ENCODE results near the gene SNX1. TPM values are rescaled to one million over a fixed set of nuclear protein-coding genes. Genes with fewer than 3 reads are reported as not detected.

Gene SNX1
- total and polyA plus RNA-seq, 2 donors (not counting 1 experiment from before 2014, with no cell fraction given): 42.9 to 95.7 TPM

- H3K27ac ChIP-seq (ENCODE audit: insufficient read depth, low read length): no peak overlapping the region
- peaks cover 17% of the 10 kb centered on the region for H3K4me1 ChIP-seq (ENCODE audit: control insufficient read depth, extremely low read depth, insufficient read depth, low read length)
- no peaks in the 10 kb centered on the region for H4K20me1 ChIP-seq (ENCODE audit: control insufficient read depth, extremely low read depth, insufficient read depth, low read length)
- H2AFZ ChIP-seq (ENCODE audit: low read length): no peak overlapping the region
- no peak for DNase-seq (ENCODE audit: low read depth in 2 of 2)
- H3K27me3 ChIP-seq (ENCODE audit: control insufficient read depth, insufficient read depth, low read length): no peaks in the 10 kb centered on the region
- TF ChIP-seq CTCF (conservative IDR thresholded peaks at IDR 0.05 in 1 of 2, IDR thresholded peaks at IDR 0.05 in 1 of 2; ENCODE audit: low read depth in 1 of 2, low read length in 2 of 2) (no peak), EZH2 (IDR thresholded peaks at IDR 0.05; ENCODE audit: low read length, missing control alignments) (no peak)
- no peak overlapping the region for H3K4me2 ChIP-seq (ENCODE audit: extremely low read depth, insufficient read depth, low read length)
- no peak overlapping the region for H3K9ac ChIP-seq (ENCODE audit: insufficient read depth, low read length)
- no peaks in the 10 kb centered on the region for H3K79me2 ChIP-seq (ENCODE audit: control insufficient read depth, insufficient read depth, low read length)
- H3K36me3 ChIP-seq (ENCODE audit: control insufficient read depth, insufficient read depth, low read length): peaks cover 2% of the 10 kb centered on the region
- H3K4me3 ChIP-seq (replicated peaks in 1 of 4; ENCODE audit: control extremely low read depth in 1 of 4, insufficient read depth in 1 of 4, low read depth in 3 of 4, low read length in 4 of 4): no peak overlapping the region
- no peaks in the 10 kb centered on the region for H3K9me3 ChIP-seq (ENCODE audit: control insufficient read depth, insufficient read depth, low read depth, low read length)
Observed at GRCh38 chr15:64070106-64070505, 25.7 kb upstream of the SNX1 start.

DNA sequence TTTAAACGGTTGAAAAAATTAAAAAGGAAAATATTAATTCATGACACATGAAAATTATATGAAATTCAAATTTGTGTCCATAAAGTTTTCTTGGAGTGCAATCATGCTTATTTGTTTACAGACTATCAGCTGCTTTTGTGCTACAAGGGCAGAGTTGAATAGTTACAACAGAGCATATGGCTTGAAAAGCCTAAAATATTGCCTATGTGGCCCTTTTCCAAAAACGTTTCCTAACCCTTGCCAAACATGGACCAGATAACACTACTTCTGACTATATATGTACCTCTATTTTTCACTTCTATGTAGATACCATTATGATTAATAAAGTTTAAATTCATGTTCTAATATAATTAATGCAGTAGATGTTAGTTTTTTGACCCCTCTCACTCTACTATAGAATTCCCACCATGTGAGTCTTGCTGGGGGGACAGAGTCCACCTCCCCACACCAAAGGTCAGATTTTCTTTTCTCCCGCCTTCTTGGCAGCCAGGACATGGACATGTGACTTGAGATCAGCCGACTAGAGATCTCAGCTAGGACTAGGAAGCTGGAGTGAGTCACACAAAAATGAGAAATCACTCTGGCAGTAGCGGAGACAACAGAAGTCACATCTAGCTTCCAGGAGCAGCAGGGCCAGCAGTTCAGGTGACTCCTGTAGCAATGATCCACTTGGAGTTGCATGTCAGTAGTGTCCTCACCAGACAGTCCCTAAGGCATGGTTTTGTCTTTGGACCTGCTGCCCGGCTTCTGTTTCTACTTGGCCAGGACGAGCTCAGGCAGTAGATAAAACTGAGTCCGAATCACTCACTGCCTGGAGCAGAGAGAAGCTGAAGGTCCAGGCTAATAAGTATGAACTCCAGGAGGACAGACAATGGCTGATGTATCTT lies 24.6 kb upstream of the SNX1 start:
- H3K36me3 ChIP-seq (ENCODE audit: control insufficient read depth, insufficient read depth, low read length): peaks cover 2% of the 10 kb centered on the region
- no peak overlapping the region for H3K4me3 ChIP-seq (replicated peaks in 1 of 4; ENCODE audit: control extremely low read depth in 1 of 4, insufficient read depth in 1 of 4, low read depth in 3 of 4, low read length in 4 of 4)
- DNase-seq (ENCODE audit: low read depth in 2 of 2): peak; percentile 84 to 91
- no peaks in the 10 kb centered on the region for H4K20me1 ChIP-seq (ENCODE audit: control insufficient read depth, extremely low read depth, insufficient read depth, low read length)
- no peak overlapping the region for H2AFZ ChIP-seq (ENCODE audit: low read length)
- H3K79me2 ChIP-seq (ENCODE audit: control insufficient read depth, insufficient read depth, low read length): no peaks in the 10 kb centered on the region
- no peak overlapping the region for H3K9ac ChIP-seq (ENCODE audit: insufficient read depth, low read length)
- no peaks in the 10 kb centered on the region for H3K27me3 ChIP-seq (ENCODE audit: control insufficient read depth, insufficient read depth, low read length)
- H3K4me2 ChIP-seq (ENCODE audit: extremely low read depth, insufficient read depth, low read length): peak overlapping the region; percentile 40
- TF ChIP-seq CTCF (conservative IDR thresholded peaks at IDR 0.05 in 1 of 2, IDR thresholded peaks at IDR 0.05 in 1 of 2; ENCODE audit: low read depth in 1 of 2, low read length in 2 of 2): no peak
- TF ChIP-seq EZH2 (IDR thresholded peaks at IDR 0.05; ENCODE audit: low read length, missing control alignments): no peak
- peaks cover 17% of the 10 kb centered on the region for H3K4me1 ChIP-seq (ENCODE audit: control insufficient read depth, extremely low read depth, insufficient read depth, low read length)
- H3K27ac ChIP-seq (ENCODE audit: insufficient read depth, low read length): peak overlapping the region; percentile 43
- no peaks in the 10 kb centered on the region for H3K9me3 ChIP-seq (ENCODE audit: control insufficient read depth, insufficient read depth, low read depth, low read length)

DNA sequence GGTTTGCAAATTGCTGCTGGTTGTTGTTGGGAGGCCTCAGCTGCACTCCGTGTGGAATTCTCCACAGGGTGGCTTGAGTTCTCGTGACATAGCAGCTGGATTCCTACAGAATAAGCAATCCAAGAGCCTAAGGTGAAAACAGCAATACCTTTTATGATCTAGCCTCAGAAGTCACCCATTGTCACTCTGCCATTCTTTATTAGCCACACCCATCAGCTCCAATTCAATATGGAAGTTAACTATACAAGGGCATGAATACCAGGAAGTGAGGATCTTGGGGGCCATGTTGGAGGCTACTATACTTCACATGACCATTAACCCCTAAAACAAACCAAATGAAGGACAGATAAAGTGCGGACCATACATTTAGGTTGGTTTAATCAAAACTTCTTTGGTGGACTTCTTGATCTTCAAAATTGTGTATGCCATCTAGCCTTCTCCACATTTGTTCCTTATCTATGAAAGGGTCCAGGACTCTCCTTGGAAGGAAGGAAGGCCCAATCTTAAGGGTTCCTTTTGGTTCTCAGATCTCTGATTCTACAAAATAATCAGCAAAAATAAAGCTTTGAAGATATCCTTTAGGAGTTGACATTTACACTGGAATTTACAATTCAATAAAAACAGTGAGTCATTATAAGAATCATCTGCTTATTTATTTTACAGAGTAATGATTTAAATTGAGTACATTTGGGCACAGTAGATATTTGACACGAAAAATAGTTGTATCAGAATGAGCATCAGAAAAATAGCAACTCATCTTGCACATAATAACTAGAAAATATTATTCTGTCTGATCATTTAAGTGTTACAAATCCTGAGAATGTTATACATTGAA lies 23.6 kb upstream of the SNX1 start:
- Histone ChIP-seq H3K9me3 (ENCODE audit: control insufficient read depth, insufficient read depth, low read depth, low read length) (no peaks in the 10 kb centered on the region), H2AFZ (ENCODE audit: low read length) (no peak overlapping the region), H3K79me2 (ENCODE audit: control insufficient read depth, insufficient read depth, low read length) (no peaks in the 10 kb centered on the region), H3K9ac (ENCODE audit: insufficient read depth, low read length) (no peak overlapping the region), H3K27ac (ENCODE audit: insufficient read depth, low read length) (peak overlapping the region; percentile 43), H3K4me3 (replicated peaks in 1 of 4; ENCODE audit: control extremely low read depth in 1 of 4, insufficient read depth in 1 of 4, low read depth in 3 of 4, low read length in 4 of 4) (no peak overlapping the region), H3K4me1 (ENCODE audit: control insufficient read depth, extremely low read depth, insufficient read depth, low read length) (peaks cover 17% of the 10 kb centered on the region), H3K4me2 (ENCODE audit: extremely low read depth, insufficient read depth, low read length) (peak overlapping the region; percentile 40), H4K20me1 (ENCODE audit: control insufficient read depth, extremely low read depth, insufficient read depth, low read length) (no peaks in the 10 kb centered on the region), H3K36me3 (ENCODE audit: control insufficient read depth, insufficient read depth, low read length) (peaks cover 2% of the 10 kb centered on the region), H3K27me3 (ENCODE audit: control insufficient read depth, insufficient read depth, low read length) (no peaks in the 10 kb centered on the region)
- TF ChIP-seq CTCF (conservative IDR thresholded peaks at IDR 0.05 in 1 of 2, IDR thresholded peaks at IDR 0.05 in 1 of 2; ENCODE audit: low read depth in 1 of 2, low read length in 2 of 2): no peak
- no peak for DNase-seq (ENCODE audit: low read depth in 2 of 2)
